HepG2 (cell line): ENCODE data around the gene RPTOR. TPM values are rescaled to one million over a fixed set of nuclear protein-coding genes. Genes with fewer than 3 reads are reported as not detected.

Experiments used
- ATAC-seq: fragments of 200-7000 bp; cut with Tn5 transposase; 3 replicates; pipeline ENCODE4 v1.9.1; 2020; ENCODE audit warnings: mild to moderate bottlenecking, moderate library complexity
- BruUV-seq: library from RNA; stranded (reverse); fragments of 400-500 nt; replicated peaks from 2 replicates; lab custom pipeline; 2021; lab: Mats Ljungman, UMichigan
- CTCF ChIA-PET: fragments of 300-600 bp; formaldehyde crosslinking; extraction: SDS; loops from one replicate; lab custom pipeline; 2021; ENCODE audit warnings: low total read pairs, inconsistent platforms, low intra/inter-chr PET ratio; lab: Yijun Ruan, JAX
- POLR2A ChIA-PET: fragments of 350-600 bp; sonication (Branson Sonifier 250); formaldehyde crosslinking; loops from one replicate; lab custom pipeline; 2020; ENCODE audit warnings: antibody characterized with exemption, inconsistent platforms; lab: Yijun Ruan, JAX
- DNase-seq: peaks from one replicate; pipeline ENCODE4 v3.0.0-alpha.2; 2015; ENCODE audit warnings: low spot score
- FAIRE-seq: peaks from 3 replicates; lab custom pipeline; 2011; peaks lifted over from hg19 to GRCh38; lab: Jason Lieb, UNC
- H2AFZ ChIP-seq: one replicate; pipeline ENCODE4 v1.6.1; 2011; ENCODE audit warnings: low read length, inconsistent platforms
- H3K27ac ChIP-seq: fragments of 300-600 bp; 3 replicates; pipeline ENCODE4 v1.8.0; 2011; ENCODE audit warnings: mixed run types, mild to moderate bottlenecking, mixed read lengths, low read length, inconsistent platforms; ENCODE audit not compliant: insufficient read depth; ENCODE audit errors: extremely low read length
- H3K27me3 ChIP-seq, 2 experiments: fragments of 200-600 bp in 1 of 2; 2 replicates in 1 of 2; 3 replicates in 1 of 2; pipeline versions ENCODE4 v1.6.0 to v1.8.0; 2011; ENCODE audit warnings: low read length in 2 of 2, mild to moderate bottlenecking in 2 of 2, moderate library complexity in 2 of 2, inconsistent platforms in 1 of 2; ENCODE audit not compliant: insufficient read depth in 2 of 2, control insufficient read depth in 1 of 2
- H3K36me3 ChIP-seq, 2 experiments: fragments of 200-600 bp in 1 of 2; replicated peaks in 1 of 2; 2 replicates in 1 of 2; 3 replicates in 1 of 2; pipeline versions ENCODE4 v1.5.1 to v1.8.0; 2011; ENCODE audit warnings: low read length in 2 of 2, inconsistent platforms in 1 of 2; ENCODE audit not compliant: insufficient read depth in 2 of 2, control insufficient read depth in 1 of 2
- H3K4me1 ChIP-seq: 2 replicates; pipeline ENCODE4 v1.5.1; 2012; ENCODE audit warnings: low read length, inconsistent platforms; ENCODE audit not compliant: insufficient read depth
- H3K4me2 ChIP-seq: 2 replicates; pipeline ENCODE4 v1.6.0; 2011; ENCODE audit warnings: low read depth, low read length, inconsistent platforms
- H3K4me3 ChIP-seq, 3 experiments: fragments of 200-600 bp in 1 of 3; sonication (generic), shearing (Covaris generic) in 1 of 3; replicated peaks in 1 of 3; 2 replicates each; pipeline ENCODE4 v1.5.1; 2011 to 2016; ENCODE audit warnings: low read length in 3 of 3, inconsistent platforms in 2 of 3, low read depth in 2 of 3, mild to moderate bottlenecking in 2 of 3, control low read depth in 1 of 3, mixed read lengths in 1 of 3; ENCODE audit not compliant: insufficient read depth in 1 of 3
- H3K79me2 ChIP-seq: one replicate; pipeline ENCODE4 v1.6.1; 2011; ENCODE audit warnings: low read length, inconsistent platforms; ENCODE audit not compliant: insufficient read depth
- H3K9ac ChIP-seq: 2 replicates; pipeline ENCODE4 v1.6.0; 2011; ENCODE audit warnings: mild to moderate bottlenecking, low read depth, low read length, inconsistent platforms; ENCODE audit not compliant: insufficient read depth
- H3K9me3 ChIP-seq: 2 replicates; pipeline ENCODE4 v1.5.1; 2012; ENCODE audit warnings: mild to moderate bottlenecking, low read length
- H4K20me1 ChIP-seq: 2 replicates; pipeline ENCODE4 v1.6.0; 2011; ENCODE audit warnings: inconsistent platforms, mild to moderate bottlenecking, low read length, moderate library complexity; ENCODE audit not compliant: insufficient read depth
- KAT7 ChIP-seq: IDR thresholded peaks from 2 replicates; pipeline ENCODE4 v1.6.1; 2018; ENCODE audit warnings: borderline replicate concordance, missing compliant biosample characterization
- NR2F2 ChIP-seq: IDR thresholded peaks from 2 replicates; pipeline ENCODE4 v1.6.1; 2012; ENCODE audit warnings: low read depth, inconsistent platforms, borderline replicate concordance
- SETDB1 ChIP-seq: sonication (generic); formaldehyde crosslinking; IDR thresholded peaks from 2 replicates; pipeline ENCODE4 v1.5.1; 2020; ENCODE audit warnings: missing genetic modification reagents, mild to moderate bottlenecking, borderline replicate concordance
- TRIM22 ChIP-seq: fragments of 450-650 bp; IDR thresholded peaks from 2 replicates; pipeline ENCODE4 v1.6.1; 2017
- XRCC5 ChIP-seq: fragments of 200-400 bp; formaldehyde crosslinking; optimal IDR thresholded peaks from 2 replicates; pipeline ENCODE3; 2017; ENCODE audit warnings: mild to moderate bottlenecking, low read length
- ZBTB20 ChIP-seq: sonication (generic); formaldehyde crosslinking; IDR thresholded peaks from 2 replicates; pipeline ENCODE4 v1.8.1; 2023; ENCODE audit warnings: missing genetic modification reagents, low read depth, mild to moderate bottlenecking, borderline replicate concordance
- ZKSCAN8 ChIP-seq: IDR thresholded peaks from 2 replicates; pipeline ENCODE4 v1.6.1; 2016; ENCODE audit warnings: borderline replicate concordance, missing genetic modification reagents, missing compliant biosample characterization
- ZNF101 ChIP-seq: sonication (generic); formaldehyde crosslinking; IDR thresholded peaks from 2 replicates; pipeline ENCODE4 v1.4.0; 2020; ENCODE audit warnings: mild to moderate bottlenecking, low read depth, missing genetic modification reagents, borderline replicate concordance
- ZNF460 ChIP-seq: sonication (generic); formaldehyde crosslinking; IDR thresholded peaks from 2 replicates; pipeline ENCODE4 v1.5.1; 2020; ENCODE audit warnings: missing genetic modification reagents, mild to moderate bottlenecking, borderline replicate concordance
- ZNF639 ChIP-seq: conservative IDR thresholded peaks from 2 replicates; pipeline ENCODE4 v1.6.1; 2018; ENCODE audit warnings: missing genetic modification reagents
- ZNF687 ChIP-seq: sonication (generic); formaldehyde crosslinking; IDR thresholded peaks from 2 replicates; pipeline ENCODE4 v1.5.1; 2020; ENCODE audit warnings: mild to moderate bottlenecking, missing genetic modification reagents, moderate library complexity
- ZNF704 ChIP-seq: sonication (generic); formaldehyde crosslinking; IDR thresholded peaks from 2 replicates; pipeline ENCODE4 v1.8.1; 2023; ENCODE audit warnings: mild to moderate bottlenecking, inconsistent platforms, moderate library complexity, missing genetic modification reagents, borderline replicate concordance
- ZNF710 ChIP-seq: sonication (generic); formaldehyde crosslinking; IDR thresholded peaks from 2 replicates; pipeline ENCODE4 v1.5.0; 2020; ENCODE audit warnings: mild to moderate bottlenecking, missing genetic modification reagents, borderline replicate concordance
- ZNF768 ChIP-seq: sonication (generic); formaldehyde crosslinking; IDR thresholded peaks from 2 replicates; pipeline ENCODE4 v1.4.0; 2020; ENCODE audit warnings: missing genetic modification reagents
- WGBS: methylation state at CpG from one replicate; pipeline ENCODE4 v1.1.6; 2017; ENCODE audit warnings: low lambda C conversion rate; 5-methylcytosine and 5-hydroxymethylcytosine counted together
- in situ Hi-C: cut with HindIII; loops from 2 replicates; pipeline ENCODE4 v1.10.0; 2017; ENCODE audit warnings: low pct_unique_long_range_greater_than_20kb; ENCODE audit not compliant: extremely low pct_ligation_motif_present
- intact Hi-C: fragments of 100-400 bp; cut with micrococcal nuclease; formaldehyde crosslinking; loops from one replicate; pipeline ENCODE4 v1.10.0; 2022; ENCODE audit not compliant: unreplicated experiment
- polyA plus RNA-seq, 8 experiments: library from polyadenylated mRNA; depleted of rRNA in 3 of 8; stranded (reverse) in 7 of 8; unstranded in 1 of 8; fragments of >200 nt; fragmentation: Illumina TruSeq in 4 of 8; extraction: Trizol in 4 of 8; gene quantifications; 2 replicates each; pipeline versions ENCODE4 v1.2.1 to v1.2.3, GENCODE V29; 2011 to 2016; ENCODE audit warnings: low read depth in 4 of 8, missing spikeins in 1 of 8, mixed read lengths in 1 of 8; ENCODE audit not compliant: insufficient read depth in 1 of 8
- total RNA-seq, 5 experiments: library from RNA; depleted of rRNA; stranded (reverse); fragments of >200 nt; fragmentation: Illumina TruSeq; extraction: Trizol; gene quantifications; 2 replicates each; pipeline ENCODE4 v1.2.3, GENCODE V29; 2016; ENCODE audit warnings: low read depth in 1 of 5

RPTOR gene
- total and polyA plus RNA-seq, 2 of the 13 experiments (the other 11 are each of a cell fraction or from before 2014, with no cell fraction given): 6.6 to 25.3 TPM

- no peaks in the 10 kb centered on the region for H3K9me3 ChIP-seq
- BruUV-seq: no TSS peak
- no peaks in the 10 kb centered on the region for H4K20me1 ChIP-seq
- peak overlapping the region; percentile 64 for H3K4me2 ChIP-seq
- no peak overlapping the region for H3K9ac ChIP-seq
- no peak; the same call in 2 of the 3 replicates for ATAC-seq
- DNase-seq: no peak
- peaks cover 77% of the 10 kb centered on the region for H3K79me2 ChIP-seq
- CTCF ChIA-PET: no interaction called here
- in situ Hi-C loops: no loop called here
- peak overlapping the region; percentile 45 for H3K27ac ChIP-seq
- intact Hi-C loops: loop anchor here (1.0 to 2.0 kb wide), 2 partner anchors 10 to 38 kb away; no protein-coding TSS in a partner anchor
- no peaks in the 10 kb centered on the region for H3K27me3 ChIP-seq
- H2AFZ ChIP-seq: no peak overlapping the region
- no peak overlapping the region for H3K4me3 ChIP-seq
- H3K4me1 ChIP-seq: peaks cover 100% of the 10 kb centered on the region
- H3K36me3 ChIP-seq: no peaks in the 10 kb centered on the region
- FAIRE-seq: no peak
- POLR2A ChIA-PET: interaction anchor here (1.0 to 1.4 kb wide), 4 partner anchors 10 to 67 kb away, joined by 3 to 13 read pairs (median 4); no protein-coding TSS in a partner anchor
- 93% methylated on average over 11 of the region's 12 CpGs for WGBS
- TF ChIP-seq ZNF101 (CRISPR knock-in tag) (no peak), NR2F2 (no peak), TRIM22 (no peak), SETDB1 (CRISPR knock-in tag) (no peak), ZNF710 (CRISPR knock-in tag) (0 out of 2 replicates have a peak, but pooled peaks have one; percentile 13), ZBTB20 (CRISPR knock-in tag) (no peak), ZNF460 (CRISPR knock-in tag) (no peak), ZKSCAN8 (CRISPR knock-in tag) (0 out of 2 replicates have a peak, but pooled peaks have one; percentile 6), ZNF639 (CRISPR knock-in tag) (no peak), ZNF768 (CRISPR knock-in tag) (peak; percentile 11; the same call in 1 of the 2 replicates), KAT7 (CRISPR knock-in tag) (peak; percentile 38; the same call in 1 of the 2 replicates), ZNF704 (no peak), ZNF687 (CRISPR knock-in tag) (peak; percentile 53), XRCC5 (no peak)
Observed at GRCh38 chr17:80666867-80667266, 122.2 kb downstream of the RPTOR start.
